Stomach (tissue), 4 donors: ENCODE measurements around the gene NAPB.

ENCODE experiments used
- POLR2AphosphoS5 ChIP-seq, 3 donors: sonication (generic); formaldehyde crosslinking; IDR thresholded peaks; one replicate each; pipeline ENCODE4 v1.6.1; 2016; ENCODE audit warnings: antibody characterized with exemption in 3 of 3
- TF ChIP-seq, protein P1 (sequence below), 7 experiments: fragments of 450-650 bp in 4 of 7; fragments of 200-600 bp in 3 of 7; sonication (generic) in 3 of 7; IDR thresholded peaks; one replicate each; pipeline ENCODE4 v1.5.1; 2016 to 2019; ENCODE audit warnings: antibody characterized with exemption in 7 of 7, control low read depth in 2 of 7, mild to moderate bottlenecking in 1 of 7

DNA sequence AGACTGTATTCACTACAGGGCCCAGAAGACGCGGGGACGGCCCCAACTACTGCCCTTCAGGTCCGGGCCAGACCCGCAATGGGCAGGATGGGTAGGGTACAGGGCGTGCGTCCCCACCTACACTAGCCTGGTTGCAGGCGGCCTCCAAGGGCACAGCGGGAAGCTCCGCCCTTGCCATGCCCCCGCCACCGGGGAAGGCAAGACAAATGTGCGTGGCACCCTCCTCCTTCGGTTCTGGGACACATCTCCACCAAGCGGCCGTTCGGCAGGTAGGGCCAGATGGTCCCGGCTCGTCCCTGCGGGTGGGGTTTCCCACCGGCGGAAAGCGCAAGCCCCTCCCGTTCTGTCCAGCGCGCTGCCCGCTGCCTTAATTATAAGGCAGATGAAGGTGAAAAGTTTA is 65.1 kb downstream of the NAPB start:
- TF ChIP-seq POLR2AphosphoS5 (IDR thresholded peaks at IDR 0.05): no peak
- TF ChIP-seq, protein P1, sequence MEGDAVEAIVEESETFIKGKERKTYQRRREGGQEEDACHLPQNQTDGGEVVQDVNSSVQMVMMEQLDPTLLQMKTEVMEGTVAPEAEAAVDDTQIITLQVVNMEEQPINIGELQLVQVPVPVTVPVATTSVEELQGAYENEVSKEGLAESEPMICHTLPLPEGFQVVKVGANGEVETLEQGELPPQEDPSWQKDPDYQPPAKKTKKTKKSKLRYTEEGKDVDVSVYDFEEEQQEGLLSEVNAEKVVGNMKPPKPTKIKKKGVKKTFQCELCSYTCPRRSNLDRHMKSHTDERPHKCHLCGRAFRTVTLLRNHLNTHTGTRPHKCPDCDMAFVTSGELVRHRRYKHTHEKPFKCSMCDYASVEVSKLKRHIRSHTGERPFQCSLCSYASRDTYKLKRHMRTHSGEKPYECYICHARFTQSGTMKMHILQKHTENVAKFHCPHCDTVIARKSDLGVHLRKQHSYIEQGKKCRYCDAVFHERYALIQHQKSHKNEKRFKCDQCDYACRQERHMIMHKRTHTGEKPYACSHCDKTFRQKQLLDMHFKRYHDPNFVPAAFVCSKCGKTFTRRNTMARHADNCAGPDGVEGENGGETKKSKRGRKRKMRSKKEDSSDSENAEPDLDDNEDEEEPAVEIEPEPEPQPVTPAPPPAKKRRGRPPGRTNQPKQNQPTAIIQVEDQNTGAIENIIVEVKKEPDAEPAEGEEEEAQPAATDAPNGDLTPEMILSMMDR (IDR thresholded peaks at IDR 0.05): no peak
